ENCODE results near the gene SHKBP1.
"Not testable (repeated sequence)": the region's sequence is repeated elsewhere in the genome, so short reads cannot be mapped to it uniquely, and the experiment has no call there.

The SHKBP1 gene

DNA sequence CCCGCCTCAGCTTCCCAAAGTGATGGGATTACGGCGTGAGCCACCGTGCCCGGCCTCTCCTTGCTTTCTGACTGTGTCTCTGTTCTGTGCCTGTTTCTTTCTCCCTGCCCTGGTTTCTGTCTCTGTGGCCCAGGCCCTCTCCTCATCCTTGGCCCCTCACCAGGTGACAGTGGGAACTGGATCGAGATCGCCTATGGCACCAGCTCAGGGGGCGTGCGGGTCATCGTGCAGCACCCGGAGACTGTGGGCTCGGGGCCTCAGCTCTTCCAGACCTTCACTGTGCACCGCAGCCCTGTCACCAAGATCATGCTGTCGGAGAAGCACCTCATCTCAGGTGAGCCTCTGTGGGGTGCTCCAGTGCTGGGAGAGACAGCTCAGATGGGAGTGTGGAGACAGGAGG, 9.9 kb downstream of the SHKBP1 start:
- DNase-seq = no peak

DNA sequence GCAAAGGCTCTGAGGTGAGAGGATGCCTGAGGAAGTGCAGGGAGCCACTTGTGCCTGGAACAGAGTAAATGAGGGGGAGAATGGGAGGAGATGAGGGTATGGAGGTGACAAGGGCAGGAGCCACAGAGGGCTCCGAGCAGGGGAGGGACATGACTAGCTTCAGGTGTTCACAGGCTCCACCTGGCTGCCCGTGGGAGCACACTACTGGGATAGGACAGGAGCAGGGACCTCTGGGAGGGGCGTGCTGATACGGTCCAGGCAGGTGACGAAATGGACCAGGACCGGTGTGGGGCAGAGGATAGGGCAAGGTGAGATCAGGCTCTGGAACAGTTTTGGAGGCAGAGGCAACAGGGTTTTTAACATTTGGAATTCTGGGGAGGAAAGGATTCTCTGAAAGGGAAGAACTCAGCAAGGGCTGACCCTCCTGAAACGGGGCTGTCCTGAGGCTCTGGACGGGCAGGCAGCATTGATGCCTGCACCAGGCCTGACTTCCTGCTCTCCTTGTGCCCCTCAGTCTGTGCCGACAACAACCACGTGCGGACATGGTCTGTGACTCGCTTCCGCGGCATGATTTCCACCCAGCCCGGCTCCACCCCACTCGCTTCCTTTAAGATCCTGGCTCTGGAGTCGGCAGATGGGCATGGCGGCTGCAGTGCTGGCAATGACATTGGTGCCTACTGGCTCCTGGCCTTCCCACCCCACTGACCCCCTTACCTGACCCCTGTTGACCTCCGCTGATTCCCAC, 11.6 kb downstream of the SHKBP1 start:
- no peak for DNase-seq

DNA sequence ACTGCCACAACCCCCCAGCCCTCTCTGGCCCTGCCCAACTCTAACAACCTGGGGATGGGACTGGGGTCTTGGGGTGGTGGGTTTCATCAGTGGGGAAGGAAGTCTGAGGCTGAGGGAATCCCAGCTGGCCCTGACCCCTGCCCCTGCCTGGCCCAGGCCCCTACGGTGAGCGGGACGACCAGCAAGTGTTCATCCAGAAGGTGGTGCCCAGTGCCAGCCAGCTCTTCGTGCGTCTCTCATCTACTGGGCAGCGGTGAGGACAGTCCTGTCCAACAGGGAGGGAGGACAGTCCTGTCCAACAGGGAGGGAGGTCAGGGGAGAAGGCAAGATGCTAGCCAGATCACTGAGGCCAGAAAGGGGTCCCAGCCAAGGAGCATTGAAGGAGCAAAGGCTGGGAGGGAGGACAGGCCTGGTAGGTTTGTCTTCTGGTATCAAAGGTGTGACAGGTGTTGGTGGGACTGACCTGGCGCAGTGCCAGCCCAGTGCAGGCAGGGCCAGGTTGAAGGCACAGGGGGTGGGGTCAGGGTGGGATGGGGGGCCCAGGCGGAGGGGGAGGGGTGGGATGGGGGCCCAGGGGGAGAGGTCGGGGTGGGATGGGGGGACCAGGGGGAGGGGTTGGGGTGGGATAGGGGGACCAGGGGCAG, 12.4 kb downstream of the SHKBP1 start:
- no peak for DNase-seq

DNA sequence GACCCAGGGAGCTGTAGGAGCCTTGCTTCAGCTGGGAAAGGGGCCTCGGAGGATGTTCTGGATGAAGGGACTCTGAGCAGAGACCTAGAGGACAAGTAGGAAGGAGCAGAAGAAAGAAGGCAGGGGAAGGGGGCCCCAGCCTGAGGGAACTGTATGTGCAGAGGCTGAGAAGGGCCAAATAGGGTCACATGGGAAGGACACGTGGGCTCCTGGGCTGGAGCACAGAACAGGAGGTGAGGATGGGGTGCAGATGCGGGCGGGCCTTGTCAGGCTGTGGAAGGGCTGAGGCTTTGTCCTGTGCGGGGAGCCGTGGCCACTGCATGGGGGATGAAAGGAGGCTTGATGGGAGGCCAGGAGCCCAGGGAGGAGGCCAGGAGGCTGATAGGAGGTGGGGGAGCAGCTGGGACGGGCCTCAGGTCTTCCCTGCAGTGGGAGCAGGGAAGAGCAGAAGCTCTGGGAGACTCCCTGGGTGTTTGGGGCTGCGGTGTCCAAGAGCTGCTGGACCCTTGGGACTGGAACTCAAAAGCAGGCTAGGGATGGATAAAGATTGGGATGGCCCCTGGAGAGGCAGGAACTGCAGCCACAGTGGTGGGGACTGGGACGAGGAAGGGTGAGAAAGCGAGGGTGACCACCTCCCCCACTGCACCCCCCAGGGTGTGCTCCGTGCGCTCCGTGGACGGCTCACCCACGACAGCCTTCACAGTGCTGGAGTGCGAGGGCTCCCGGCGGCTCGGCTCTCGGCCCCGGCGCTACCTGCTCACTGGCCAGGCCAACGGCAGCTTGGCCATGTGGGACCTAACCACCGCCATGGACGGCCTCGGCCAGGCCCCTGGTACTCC, 13.1 kb downstream of the SHKBP1 start:
- no peak for DNase-seq

DNA sequence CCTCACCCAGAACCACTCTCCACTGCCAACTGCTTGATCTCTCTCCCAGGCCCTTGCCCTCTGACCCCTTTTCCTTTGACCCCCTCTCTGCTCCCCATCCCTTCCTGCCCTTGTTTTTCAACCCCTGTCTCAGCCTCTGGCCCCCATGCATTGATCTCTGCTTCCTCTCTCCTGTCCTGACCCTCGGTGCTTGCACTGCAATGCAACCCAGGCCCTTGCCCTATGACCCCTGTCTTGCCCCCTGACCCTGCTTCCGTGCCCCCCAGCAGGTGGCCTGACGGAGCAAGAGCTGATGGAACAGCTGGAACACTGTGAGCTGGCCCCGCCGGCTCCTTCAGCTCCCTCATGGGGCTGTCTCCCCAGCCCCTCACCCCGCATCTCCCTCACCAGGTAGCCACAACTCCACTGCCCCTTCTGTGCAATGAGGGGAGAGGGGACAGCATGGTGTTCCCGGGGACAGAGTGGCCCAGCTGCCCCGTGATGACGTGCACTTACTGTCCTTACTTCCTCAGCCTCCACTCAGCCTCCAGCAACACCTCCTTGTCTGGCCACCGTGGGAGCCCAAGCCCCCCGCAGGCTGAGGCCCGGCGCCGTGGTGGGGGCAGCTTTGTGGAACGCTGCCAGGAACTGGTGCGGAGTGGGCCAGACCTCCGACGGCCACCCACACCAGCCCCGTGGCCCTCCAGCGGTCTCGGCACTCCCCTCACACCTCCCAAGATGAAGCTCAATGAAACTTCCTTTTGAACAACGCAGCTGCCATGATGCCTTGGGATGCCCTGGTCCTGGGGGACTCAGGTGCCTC, 14.0 kb downstream of the SHKBP1 start:
- DNase-seq = no peak

DNA sequence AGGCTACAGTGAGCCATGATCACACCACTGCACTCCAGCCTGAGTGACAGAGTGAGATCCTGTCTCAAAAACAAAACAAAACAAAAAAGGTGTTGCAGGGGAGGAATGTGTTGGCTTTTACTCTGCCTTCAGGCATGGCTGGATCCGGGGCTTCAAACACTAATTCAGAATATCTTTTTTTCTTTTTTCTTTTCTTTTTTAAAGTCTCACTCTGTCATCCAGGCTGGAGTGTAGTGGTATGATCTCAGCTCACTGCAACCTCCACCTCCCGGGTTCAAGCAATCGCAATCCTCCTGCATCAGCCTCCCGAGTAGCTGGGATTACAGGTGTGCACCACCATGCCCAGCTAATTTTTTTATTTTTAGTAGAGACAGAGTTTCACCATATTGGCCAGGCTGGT, 15.1 kb downstream of the SHKBP1 start:
- DNase-seq = not testable (repeated sequence)

DNA sequence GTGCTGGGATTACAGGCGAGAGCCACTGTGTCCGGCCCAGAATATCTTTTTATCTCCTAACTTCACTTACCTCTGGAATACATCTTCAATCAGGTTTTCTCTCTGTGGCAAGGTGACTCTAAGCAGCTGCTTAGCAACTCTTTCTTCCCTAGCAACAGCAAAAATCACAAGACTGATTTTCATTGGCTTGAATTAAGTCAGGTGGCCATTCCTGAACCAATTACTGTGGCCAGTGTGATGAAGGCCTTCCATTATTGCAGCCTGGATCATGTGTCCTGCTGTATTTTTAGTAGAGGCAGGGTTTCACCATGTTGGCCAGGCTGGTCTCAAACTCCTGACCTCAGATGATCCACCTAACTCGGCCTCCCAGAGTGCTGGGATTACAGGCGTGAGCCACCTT, 15.5 kb downstream of the SHKBP1 start:
- no peak for DNase-seq

DNA sequence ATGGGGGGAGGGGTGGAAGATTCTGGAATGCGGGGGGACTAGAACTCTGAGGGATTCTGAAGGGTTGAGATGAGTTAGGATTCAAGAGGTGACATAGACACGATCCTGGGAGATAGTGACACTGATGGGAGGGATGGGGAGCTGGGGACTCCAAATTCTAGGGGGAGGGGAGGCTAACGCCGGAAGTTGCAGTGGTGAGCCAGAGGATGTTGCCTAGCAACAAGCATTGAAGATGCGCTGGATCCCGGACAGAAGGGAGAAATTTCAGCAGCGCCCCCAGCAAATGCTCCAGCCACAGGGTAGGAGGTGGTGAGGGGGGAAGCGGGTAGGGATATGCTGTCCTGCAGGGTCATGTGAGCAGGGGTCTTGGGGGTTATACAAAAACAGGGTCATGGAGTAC, 17.6 kb downstream of the SHKBP1 start:
- no peak for DNase-seq

DNA sequence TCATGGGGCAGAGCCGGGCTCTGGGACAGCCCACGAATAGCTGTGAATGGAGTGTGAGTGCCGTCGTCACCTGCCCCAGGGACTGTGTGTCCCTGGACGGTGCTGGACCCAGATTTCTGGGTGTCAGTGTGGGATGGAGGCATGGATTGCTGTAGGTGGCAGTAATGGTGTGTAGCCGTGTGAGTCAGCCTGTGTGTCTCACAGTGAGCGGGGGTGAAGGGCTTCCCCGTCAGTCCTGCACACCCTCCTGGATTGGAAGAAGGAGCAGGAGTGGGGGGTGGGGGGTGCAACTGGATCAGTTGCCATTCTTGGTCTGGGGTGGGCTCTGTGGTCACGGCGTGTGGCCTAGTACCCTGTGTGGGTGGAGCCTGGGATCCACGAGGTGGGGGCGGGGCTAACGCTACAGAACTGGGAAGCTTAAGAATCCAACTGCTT, 18.0 kb downstream of the SHKBP1 start:
- no peak for DNase-seq

DNA sequence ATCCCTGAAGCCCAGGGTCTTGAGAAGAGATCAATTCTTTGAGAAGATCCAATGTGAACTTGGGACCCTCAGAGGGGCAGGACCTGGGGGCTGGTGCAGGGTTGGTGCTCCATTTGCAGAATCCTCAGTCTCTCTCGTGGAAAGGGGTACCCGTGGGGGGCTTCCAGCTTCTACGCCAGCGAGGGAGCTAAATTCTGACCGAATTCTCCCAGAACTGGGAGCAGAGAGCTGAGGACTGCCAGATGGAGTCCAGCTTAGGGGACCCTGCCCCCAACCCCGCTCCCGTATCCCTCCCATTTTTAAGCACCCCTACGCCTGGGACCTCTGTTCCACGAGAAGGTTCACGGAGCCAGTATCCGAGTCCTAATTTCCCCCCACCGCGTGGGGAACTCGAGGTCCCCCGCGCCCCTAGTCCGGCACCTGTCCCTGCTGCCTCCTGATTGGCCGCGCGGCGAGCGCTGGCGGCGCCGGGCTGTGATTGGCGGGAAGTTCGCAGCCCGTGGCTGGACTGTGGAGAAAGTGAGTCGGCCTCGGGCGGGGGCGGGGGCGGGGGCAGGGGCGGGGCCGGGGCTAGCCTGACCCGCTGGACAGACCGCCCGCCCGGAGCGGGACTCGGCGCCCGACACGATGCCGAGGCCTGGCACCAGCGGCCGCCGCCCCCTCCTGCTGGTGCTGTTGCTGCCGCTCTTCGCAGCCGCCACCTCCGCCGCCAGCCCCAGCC, 20.1 kb downstream of the SHKBP1 start:
- DNase-seq = peak; percentile 86

DNA sequence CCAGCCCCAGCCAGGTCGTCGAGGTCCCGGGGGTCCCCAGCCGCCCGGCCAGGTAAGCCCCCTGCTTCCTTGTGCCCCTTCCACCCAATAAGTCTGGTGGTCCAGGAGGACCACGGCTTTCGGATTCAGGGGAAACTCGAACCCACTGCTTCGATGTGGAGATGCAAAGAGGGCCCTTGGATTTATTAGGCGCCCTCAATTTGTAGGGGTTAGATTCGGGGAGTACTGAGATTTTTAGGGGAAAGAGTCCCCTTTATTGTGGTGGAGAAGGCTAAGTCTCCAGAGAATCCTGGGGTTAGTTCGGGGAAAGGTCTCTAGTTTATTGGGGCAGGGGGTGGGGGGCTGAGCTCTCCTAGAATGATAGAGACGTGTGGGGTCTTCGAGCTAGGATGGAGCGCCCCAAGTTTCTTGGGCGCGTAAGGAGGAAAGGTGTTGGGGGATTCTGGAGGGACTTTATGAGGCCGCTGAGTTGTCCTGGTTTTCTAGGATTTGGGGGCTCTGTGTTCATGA, 20.7 kb downstream of the SHKBP1 start:
- no peak for DNase-seq

DNA sequence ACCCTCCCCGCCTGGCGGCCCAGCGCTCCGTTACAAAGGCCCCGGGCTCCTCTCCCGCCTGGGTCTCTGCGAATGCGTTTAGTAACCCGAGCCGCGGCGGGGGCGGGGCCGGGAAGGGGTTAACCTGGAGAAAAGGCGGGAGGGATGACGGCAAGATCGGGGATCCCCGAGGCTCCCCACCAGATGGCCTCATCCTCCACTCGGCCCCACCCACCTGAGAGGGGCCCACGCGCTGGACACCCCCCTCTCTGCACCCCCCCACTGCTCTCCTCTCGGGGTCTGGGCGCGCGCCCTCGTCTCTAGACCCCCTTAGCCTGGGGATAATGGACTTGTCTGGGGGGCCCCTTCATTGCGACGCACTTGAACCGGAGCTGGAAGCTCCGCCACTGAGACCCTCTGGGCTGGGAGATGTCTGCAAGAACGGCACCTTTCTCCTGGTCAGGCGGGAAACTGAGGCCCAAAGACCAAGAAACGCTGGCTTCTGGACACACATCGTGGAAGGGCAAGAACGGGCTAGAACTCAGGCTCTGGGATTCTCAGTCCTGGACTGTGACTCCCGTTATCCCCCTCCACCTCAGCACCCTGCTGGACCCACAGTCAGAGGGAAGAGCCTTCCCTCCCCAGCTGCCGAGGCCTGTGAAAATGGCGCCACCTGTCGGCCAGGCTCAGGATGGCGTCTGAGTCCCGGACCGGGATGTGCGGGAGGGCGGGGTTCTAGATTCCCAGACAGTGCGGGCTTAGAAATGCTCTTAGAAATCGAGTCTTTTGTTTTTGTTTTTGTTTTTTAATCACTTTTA, 21.6 kb downstream of the SHKBP1 start:
- peak; percentile 95 for DNase-seq

DNA sequence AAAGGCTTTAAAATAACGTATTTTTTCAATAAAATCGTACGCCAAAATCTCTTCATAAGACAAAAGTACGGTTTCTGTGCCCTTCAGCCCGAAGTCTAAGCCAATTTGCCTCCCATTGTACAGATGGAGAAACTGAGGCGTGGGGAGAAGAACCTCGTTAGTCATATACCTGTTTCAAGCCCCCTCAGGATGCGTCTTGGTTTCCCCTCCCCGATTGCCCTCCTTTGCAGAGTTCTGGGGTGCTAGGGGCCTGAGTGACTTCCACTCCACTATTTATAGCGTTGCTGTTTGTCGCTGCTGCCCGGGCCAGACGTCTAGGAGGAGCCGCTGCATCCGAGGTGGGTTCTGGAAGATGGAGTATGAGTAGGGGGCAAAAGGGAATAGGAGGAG, 22.2 kb downstream of the SHKBP1 start:
- DNase-seq = no peak

DNA sequence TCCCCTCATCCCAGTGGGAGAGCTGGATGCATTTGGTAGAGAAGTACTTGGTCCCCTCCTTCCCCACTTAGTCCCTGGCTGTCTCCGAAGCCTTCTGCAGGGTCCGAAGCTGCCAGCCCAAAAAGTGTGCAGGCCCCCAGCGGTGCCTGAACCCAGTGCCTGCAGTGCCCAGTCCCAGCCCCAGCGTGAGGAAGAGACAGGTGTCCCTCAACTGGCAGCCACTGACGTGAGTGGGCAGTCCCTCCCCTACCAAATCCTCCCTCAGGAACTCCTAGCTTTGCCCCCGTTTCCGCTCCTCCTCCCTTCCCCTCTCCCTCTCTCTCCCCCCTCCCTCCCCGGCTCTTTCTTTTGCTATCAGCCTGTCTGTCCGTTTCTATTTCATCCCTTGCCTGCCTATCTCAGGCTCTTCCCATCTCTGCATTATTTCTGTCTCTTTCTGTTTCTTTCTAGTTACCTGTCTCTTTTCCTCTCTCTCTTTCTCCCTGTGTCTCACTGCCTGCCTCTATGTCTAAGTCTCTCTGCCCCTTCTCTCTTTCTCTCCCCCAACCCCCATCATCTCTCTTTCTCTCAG, 22.7 kb downstream of the SHKBP1 start:
- DNase-seq = no peak

DNA sequence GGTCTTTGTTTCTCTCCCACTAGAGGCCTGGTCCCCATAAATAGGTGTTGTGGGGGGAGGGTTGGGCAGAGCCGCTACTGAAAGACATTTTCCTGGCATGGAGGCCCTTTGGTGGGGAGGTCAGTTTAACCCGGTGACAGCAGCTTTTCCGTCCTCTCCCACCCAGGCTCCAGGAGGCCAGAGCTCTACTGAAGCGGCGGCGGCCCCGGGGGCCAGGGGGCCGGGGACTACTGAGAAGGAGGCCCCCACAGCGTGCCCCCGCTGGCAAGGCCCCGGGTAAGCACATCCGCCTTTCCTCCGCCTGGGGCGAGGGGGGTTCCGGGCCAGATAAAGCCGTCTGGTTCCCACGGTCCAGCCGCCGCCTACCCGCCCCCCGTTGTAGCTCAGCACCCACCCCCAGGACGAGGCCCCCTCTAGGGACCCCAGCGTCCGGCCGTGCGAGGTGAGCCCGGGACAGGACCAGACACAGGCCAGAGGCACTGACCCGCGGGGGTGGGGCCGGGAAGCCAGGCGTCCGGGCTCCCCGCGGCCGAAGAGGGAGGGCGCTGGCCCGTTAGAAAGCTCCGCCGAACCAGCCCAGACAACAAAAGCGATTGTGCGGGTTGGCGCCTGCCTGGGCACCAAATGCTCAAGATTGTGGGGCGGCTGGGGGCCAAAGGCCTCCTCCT, 23.4 kb downstream of the SHKBP1 start:
- no peak for DNase-seq

DNA sequence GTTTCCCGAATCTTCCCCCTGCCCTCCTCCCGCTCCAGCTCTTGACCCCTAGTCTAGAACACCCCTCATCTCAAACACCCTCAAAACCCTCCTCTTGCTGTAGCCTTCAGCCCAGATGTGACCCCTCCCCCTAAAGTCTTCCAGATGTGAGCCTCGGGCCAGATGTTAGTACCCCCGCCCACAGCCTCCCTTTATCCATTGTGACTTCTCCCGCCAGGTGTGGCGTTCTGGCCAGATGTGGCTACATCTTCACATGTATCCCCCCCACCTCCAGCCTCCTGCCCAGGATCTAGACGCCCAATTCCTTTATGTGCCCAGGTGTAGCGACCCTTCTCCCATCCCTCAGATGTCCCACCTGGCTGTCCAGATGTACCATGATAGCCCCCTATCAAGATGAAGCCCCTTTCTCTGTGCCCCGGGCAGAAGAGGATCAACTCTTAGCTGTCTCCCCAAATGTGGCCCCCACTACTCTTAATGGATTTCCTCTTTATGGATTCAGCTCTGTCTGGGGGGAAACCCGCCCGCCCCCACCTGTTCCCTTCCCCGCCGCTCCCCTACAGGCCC, 24.0 kb downstream of the SHKBP1 start:
- peak; percentile 73 for DNase-seq

DNA sequence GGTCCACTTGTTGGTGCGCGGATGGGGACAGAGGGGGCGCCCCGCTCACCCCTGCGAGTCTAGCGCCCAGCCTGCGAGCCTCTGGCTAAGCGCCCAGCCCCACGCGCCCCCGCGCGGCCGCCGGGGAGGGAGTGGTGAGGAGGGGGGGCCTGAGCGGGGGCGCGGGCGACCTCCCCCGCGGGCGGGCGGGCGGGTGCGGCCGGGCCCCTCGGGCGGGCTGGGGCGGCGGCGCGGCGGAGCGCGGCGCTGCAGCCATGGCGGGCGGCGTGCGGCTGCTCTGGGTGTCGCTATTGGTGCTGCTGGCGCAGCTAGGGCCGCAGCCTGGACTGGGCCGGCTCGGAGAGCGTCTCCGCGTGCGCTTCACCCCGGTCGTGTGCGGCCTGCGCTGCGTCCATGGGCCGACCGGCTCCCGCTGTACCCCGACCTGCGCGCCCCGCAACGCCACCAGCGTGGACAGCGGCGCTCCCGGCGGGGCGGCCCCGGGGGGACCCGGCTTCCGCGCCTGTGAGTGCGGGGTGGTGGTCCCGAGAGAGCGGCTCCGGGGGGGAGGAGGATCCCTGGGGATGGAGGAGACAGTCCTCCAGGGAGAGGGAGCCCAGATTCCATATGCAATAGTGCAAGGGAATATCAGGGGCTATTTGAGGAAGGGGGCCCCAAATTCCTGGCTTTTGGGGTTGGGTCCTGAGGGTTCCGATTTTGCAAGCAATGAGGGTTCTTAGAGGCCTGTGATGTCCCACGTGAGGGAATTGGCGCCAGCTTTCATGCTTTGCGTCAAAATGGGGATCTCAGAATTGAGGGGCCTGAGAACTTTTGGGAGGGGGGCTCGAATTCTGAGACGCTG, 24.7 kb downstream of the SHKBP1 start, which contains the start of gene LTBP4:
Gene LTBP4, plus strand, starts transcription at position 236 of the 841 bp plus-strand sequence. Its CDS starts 19 bp downstream, at position 255.
- peak; percentile 73 for DNase-seq

DNA sequence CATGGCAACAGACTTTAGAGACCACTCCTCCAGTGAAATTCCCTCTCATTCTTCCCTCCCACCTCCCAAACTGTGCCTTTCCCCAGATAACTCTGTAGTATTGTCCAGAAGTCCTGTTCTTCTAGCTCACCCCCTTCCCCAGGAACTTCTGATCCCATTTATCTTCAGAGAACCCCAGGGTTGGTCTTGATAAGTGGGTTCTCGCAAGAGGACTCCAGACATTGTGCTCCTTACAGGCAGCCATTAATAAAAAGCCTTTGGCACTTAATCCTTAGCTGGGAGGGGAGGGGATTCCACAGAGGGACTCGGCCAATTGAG, 26.4 kb downstream of the SHKBP1 start:
- no peak for DNase-seq
